Keratinocyte (primary cell): ENCODE measurements around the gene TTC36. TPM values are rescaled to one million over a fixed set of nuclear protein-coding genes. Genes with fewer than 3 reads are reported as not detected.

Experiments used
- DNase-seq: peaks from one replicate; pipeline ENCODE4 v3.0.0-alpha.2; 2011; ENCODE audit warnings: low read depth, missing footprints, low spot score
- FAIRE-seq: peaks from 2 replicates; lab custom pipeline; 2011; peaks lifted over from hg19 to GRCh38; lab: Jason Lieb, UNC
- H2AFZ ChIP-seq: 2 replicates; pipeline ENCODE4 v1.6.0; 2012; ENCODE audit warnings: low read length, control low read depth, inconsistent platforms; ENCODE audit not compliant: control insufficient read depth
- H3K27ac ChIP-seq: 2 replicates; pipeline ENCODE4 v1.5.1; 2011; ENCODE audit warnings: low read length; ENCODE audit not compliant: control insufficient read depth, insufficient read depth
- H3K27me3 ChIP-seq: 3 replicates; pipeline ENCODE4 v1.6.0; 2011; ENCODE audit warnings: low read length; ENCODE audit not compliant: control insufficient read depth, insufficient read depth; ENCODE audit errors: extremely low read depth
- H3K36me3 ChIP-seq, 2 experiments: 2 replicates in 1 of 2; 3 replicates in 1 of 2; pipeline ENCODE4 v1.5.1; 2011; ENCODE audit warnings: low read length in 2 of 2, mild to moderate bottlenecking in 1 of 2; ENCODE audit not compliant: control insufficient read depth in 2 of 2, insufficient read depth in 2 of 2; ENCODE audit errors: extremely low read depth in 1 of 2
- H3K4me1 ChIP-seq: 3 replicates; pipeline ENCODE4 v1.5.1; 2011; ENCODE audit warnings: low read length; ENCODE audit not compliant: control insufficient read depth, insufficient read depth; ENCODE audit errors: extremely low read depth
- H3K4me2 ChIP-seq: 3 replicates; pipeline ENCODE4 v1.6.0; 2011; ENCODE audit warnings: low read depth, low read length; ENCODE audit not compliant: control insufficient read depth, insufficient read depth; ENCODE audit errors: extremely low read depth
- H3K4me3 ChIP-seq, 3 experiments: fragments of 200-600 bp in 1 of 3; sonication (generic) in 1 of 3; 2 replicates in 2 of 3; 3 replicates in 1 of 3; pipeline ENCODE4 v1.5.1; 2011 to 2016; ENCODE audit warnings: low read length in 3 of 3, mild to moderate bottlenecking in 3 of 3, control low read depth in 2 of 3, inconsistent platforms in 1 of 3, low read depth in 1 of 3, mixed read lengths in 1 of 3, mixed run types in 1 of 3, moderate library complexity in 1 of 3; ENCODE audit not compliant: control insufficient read depth in 2 of 3, insufficient read depth in 2 of 3; ENCODE audit errors: extremely low read depth in 1 of 3
- H3K79me2 ChIP-seq: 2 replicates; pipeline ENCODE4 v1.6.0; 2012; ENCODE audit warnings: low read length; ENCODE audit not compliant: control insufficient read depth, insufficient read depth
- H3K9ac ChIP-seq: 3 replicates; pipeline ENCODE4 v1.6.0; 2011; ENCODE audit warnings: low read length; ENCODE audit not compliant: control insufficient read depth, insufficient read depth; ENCODE audit errors: extremely low read depth
- H3K9me1 ChIP-seq: 3 replicates; pipeline ENCODE4 v1.6.0; 2011; ENCODE audit warnings: low read length; ENCODE audit not compliant: control insufficient read depth, insufficient read depth; ENCODE audit errors: extremely low read depth
- H3K9me3 ChIP-seq: 2 replicates; pipeline ENCODE4 v1.5.1; 2012; ENCODE audit warnings: low read depth, low read length; ENCODE audit not compliant: control insufficient read depth
- H4K20me1 ChIP-seq: 3 replicates; pipeline ENCODE4 v1.6.0; 2011; ENCODE audit warnings: low read length; ENCODE audit not compliant: control insufficient read depth, insufficient read depth; ENCODE audit errors: extremely low read depth
- EZH2 ChIP-seq: IDR thresholded peaks from one replicate; pipeline ENCODE4 v1.6.1; 2012; ENCODE audit warnings: inconsistent platforms, mild to moderate bottlenecking, low read length, moderate library complexity
- dilution Hi-C: fragments of 300-500 bp; cut with MboI; formaldehyde crosslinking; loops from one replicate; pipeline ENCODE4 v1.7.0; 2020; ENCODE audit warnings: low sequenced_read_pairs; ENCODE audit not compliant: extremely low pct_ligation_motif_present
- polyA plus RNA-seq, 5 experiments: library from polyadenylated mRNA; depleted of rRNA in 3 of 5; stranded (reverse) in 3 of 5; stranded (forward) in 1 of 5; unstranded in 1 of 5; fragments of >200 nt; gene quantifications; 1 replicate in 1 of 5; 2 replicates in 3 of 5; 3 replicates in 1 of 5; pipeline versions ENCODE4 v1.2.1 to v1.2.3, GENCODE V29; 2011 to 2012; ENCODE audit warnings: missing spikeins in 2 of 5, low read depth in 1 of 5, low replicate concordance in 1 of 5
- TF ChIP-seq, protein P1 (sequence below), 3 experiments: IDR thresholded peaks in 1 of 3; conservative IDR thresholded peaks in 1 of 3; optimal IDR thresholded peaks in 1 of 3; 2 replicates in 2 of 3; 3 replicates in 1 of 3; pipeline versions ENCODE3 to v1.5.1; 2011; ENCODE audit warnings: low read length in 3 of 3, mild to moderate bottlenecking in 3 of 3, moderate library complexity in 2 of 3, control low read depth in 1 of 3, inconsistent platforms in 1 of 3; ENCODE audit not compliant: insufficient read depth in 2 of 3; ENCODE audit errors: extremely low read depth in 1 of 3

The TTC36 gene
- polyA plus RNA-seq, 1 donor (not counting 4 experiments of a cell fraction or from before 2014, with no cell fraction given), result not detected

DNA sequence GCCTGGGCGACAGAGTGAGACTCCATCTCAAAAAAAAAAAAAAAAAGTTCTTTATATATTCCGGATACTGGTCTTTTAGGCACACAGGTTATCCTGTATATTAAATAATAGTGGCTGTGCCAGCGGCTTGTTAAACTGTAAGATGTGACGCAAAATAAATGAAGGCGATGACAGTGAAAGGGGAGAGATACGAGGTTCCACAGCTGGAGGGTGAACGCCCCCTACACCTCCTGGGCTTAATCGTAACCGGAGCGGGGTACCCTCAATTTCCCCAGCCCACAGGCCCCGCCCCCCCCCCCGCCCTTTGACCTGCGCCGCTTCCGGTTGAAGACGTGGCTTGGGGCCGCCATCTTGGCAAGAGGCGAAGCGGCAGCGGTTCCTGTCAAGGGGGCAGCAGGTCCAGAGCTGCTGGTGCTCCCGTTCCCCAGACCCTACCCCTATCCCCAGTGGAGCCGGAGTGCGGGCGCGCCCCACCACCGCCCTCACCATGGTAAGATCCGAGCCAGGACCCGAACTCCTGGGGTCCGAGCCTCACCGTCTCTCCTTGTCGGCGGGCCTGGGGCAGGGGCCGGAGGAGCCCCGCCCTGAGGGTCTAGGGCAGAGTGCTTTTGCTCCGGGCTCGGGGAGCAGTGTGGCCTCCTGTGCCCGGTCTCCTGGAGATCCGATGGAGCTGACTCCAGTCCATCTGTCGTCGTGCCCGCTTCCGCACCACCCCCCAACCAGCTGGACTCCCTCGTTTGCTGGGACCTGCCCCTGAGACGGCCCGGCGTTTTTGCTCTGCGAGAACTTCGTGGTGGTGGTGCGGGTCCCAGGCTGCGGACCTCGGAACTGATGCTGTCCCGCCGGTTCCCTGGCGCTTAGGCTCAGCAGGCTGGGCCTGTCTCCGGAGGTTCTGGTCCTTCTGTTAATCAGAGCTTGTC, 45.0 kb downstream of the TTC36 start, which contains the start of gene ARCN1:
Gene ARCN1, plus strand, starts transcription at position 349 of the 920 bp plus-strand sequence. Its CDS starts 139 bp downstream, at position 488.
- FAIRE-seq (no peak), DNase-seq (peak; percentile 57)
- Histone ChIP-seq H3K9me3 (no peaks in the 10 kb centered on the region), H3K9ac (peak within 1 kb of the TSS; percentile 99), H3K36me3 (peaks cover 0 to under 1% of the 10 kb centered on the region in 2 experiments), H3K79me2 (peaks cover 51% of the 10 kb centered on the region), H3K4me2 (peak within 1 kb of the TSS; percentile 80), H3K4me3 (peak within 1 kb of the TSS; percentile 79 to 98 (median 80)), H3K27ac (peak within 1 kb of the TSS; percentile 81), H4K20me1 (peaks cover 2% of the 10 kb centered on the region), H3K4me1 (peaks cover 18% of the 10 kb centered on the region), H2AFZ (peak within 1 kb of the TSS; percentile 93), H3K9me1 (no peaks in the 10 kb centered on the region), H3K27me3 (no peaks in the 10 kb centered on the region)
- dilution Hi-C loops, result no loop called here
- TF ChIP-seq EZH2, result no peak
- TF ChIP-seq, protein P1, sequence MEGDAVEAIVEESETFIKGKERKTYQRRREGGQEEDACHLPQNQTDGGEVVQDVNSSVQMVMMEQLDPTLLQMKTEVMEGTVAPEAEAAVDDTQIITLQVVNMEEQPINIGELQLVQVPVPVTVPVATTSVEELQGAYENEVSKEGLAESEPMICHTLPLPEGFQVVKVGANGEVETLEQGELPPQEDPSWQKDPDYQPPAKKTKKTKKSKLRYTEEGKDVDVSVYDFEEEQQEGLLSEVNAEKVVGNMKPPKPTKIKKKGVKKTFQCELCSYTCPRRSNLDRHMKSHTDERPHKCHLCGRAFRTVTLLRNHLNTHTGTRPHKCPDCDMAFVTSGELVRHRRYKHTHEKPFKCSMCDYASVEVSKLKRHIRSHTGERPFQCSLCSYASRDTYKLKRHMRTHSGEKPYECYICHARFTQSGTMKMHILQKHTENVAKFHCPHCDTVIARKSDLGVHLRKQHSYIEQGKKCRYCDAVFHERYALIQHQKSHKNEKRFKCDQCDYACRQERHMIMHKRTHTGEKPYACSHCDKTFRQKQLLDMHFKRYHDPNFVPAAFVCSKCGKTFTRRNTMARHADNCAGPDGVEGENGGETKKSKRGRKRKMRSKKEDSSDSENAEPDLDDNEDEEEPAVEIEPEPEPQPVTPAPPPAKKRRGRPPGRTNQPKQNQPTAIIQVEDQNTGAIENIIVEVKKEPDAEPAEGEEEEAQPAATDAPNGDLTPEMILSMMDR (optimal IDR thresholded peaks at IDR 0.05 in 1 of 3, IDR thresholded peaks at IDR 0.05 in 1 of 3, conservative IDR thresholded peaks at IDR 0.05 in 1 of 3; ENCODE audit: extremely low read depth in 1 of 3, insufficient read depth in 2 of 3, low read length in 3 of 3), result peak in 1 of 3 experiments; percentile 15

DNA sequence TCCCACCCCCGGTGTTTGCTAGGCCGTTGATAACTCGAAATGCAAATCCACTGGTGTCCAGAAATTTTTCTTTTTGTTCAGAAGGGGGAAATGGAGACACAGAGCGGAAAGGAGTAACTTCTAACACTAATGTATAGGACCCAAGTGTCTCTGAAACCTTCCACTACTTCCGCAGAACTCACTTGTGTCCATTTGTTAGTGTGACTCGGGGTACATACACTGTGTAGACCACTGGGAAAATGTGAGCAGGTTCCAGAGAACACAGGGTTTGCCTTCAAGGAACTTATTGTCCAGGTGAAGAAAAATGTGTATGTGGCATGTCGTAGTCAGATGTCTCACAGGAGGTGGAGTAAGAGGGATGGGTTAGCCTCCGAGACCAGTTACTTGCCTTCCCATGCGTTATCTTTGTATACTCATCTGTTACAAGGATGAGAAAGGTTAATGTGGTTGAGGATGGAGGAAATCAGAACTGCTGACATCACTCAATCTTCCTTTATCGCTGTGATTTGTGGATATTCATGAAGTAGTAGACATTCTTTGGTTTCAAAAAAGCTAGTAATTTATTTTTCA, 45.8 kb downstream of the TTC36 start:
- peak; percentile 64 for FAIRE-seq
- H3K79me2 ChIP-seq, result peaks cover 58% of the 10 kb centered on the region
- no peaks in the 10 kb centered on the region for H3K9me3 ChIP-seq
- peaks cover 18% of the 10 kb centered on the region for H3K4me1 ChIP-seq
- peak overlapping the region; percentile 80 for H3K4me2 ChIP-seq
- H3K36me3 ChIP-seq, result peaks cover 2 to 3% of the 10 kb centered on the region in 2 experiments
- H3K9ac ChIP-seq, result peak overlapping the region; percentile 99
- H2AFZ ChIP-seq, result no peak overlapping the region
- no peak for TF ChIP-seq EZH2
- TF ChIP-seq, protein P1 (optimal IDR thresholded peaks at IDR 0.05 in 1 of 3, IDR thresholded peaks at IDR 0.05 in 1 of 3, conservative IDR thresholded peaks at IDR 0.05 in 1 of 3; ENCODE audit: extremely low read depth in 1 of 3, insufficient read depth in 2 of 3, low read length in 3 of 3), result no peak
- H3K27me3 ChIP-seq, result no peaks in the 10 kb centered on the region
- H3K27ac ChIP-seq, result peak overlapping the region; percentile 81
- H4K20me1 ChIP-seq, result peaks cover 5% of the 10 kb centered on the region
- dilution Hi-C loops, result no loop called here
- peak overlapping the region; percentile 79 to 98 (median 80) for H3K4me3 ChIP-seq
- no peaks in the 10 kb centered on the region for H3K9me1 ChIP-seq
- DNase-seq, result no peak
